Keratinocyte (primary cell): ENCODE data around the gene CLK4.

Experiments used
- CTCF ChIP-seq, 3 experiments: IDR thresholded peaks in 1 of 3; conservative IDR thresholded peaks in 1 of 3; optimal IDR thresholded peaks in 1 of 3; 2 replicates in 2 of 3; 3 replicates in 1 of 3; pipeline versions ENCODE3 to v1.5.1; 2011; ENCODE audit warnings: low read length in 3 of 3, mild to moderate bottlenecking in 3 of 3, moderate library complexity in 2 of 3, control low read depth in 1 of 3, inconsistent platforms in 1 of 3; ENCODE audit not compliant: insufficient read depth in 2 of 3; ENCODE audit errors: extremely low read depth in 1 of 3
- EZH2 ChIP-seq: IDR thresholded peaks from one replicate; pipeline ENCODE4 v1.6.1; 2012; ENCODE audit warnings: inconsistent platforms, mild to moderate bottlenecking, low read length, moderate library complexity

- TF ChIP-seq EZH2 (no peak), CTCF (optimal IDR thresholded peaks at IDR 0.05 in 1 of 3, IDR thresholded peaks at IDR 0.05 in 1 of 3, conservative IDR thresholded peaks at IDR 0.05 in 1 of 3; ENCODE audit: extremely low read depth in 1 of 3, insufficient read depth in 2 of 3, low read length in 3 of 3) (no peak)
Measured at GRCh38 chr5:178581621-178582020, 45.2 kb downstream of the CLK4 start.
